SK-N-MC (cell line): Measurements from ENCODE around the gene CCNG2.

Source experiments
- DNase-seq: peaks from one replicate; pipeline ENCODE4 v3.0.0-alpha.2; 2011; ENCODE audit warnings: low read depth, low spot score
- H3K27ac ChIP-seq: fragments of 200-600 bp; sonication (generic); 2 replicates; pipeline ENCODE4 v1.5.1; 2016; ENCODE audit warnings: mixed run types
- H3K36me3 ChIP-seq: fragments of 200-600 bp; sonication (generic); 2 replicates; pipeline ENCODE4 v1.6.1; 2017; ENCODE audit warnings: antibody characterized with exemption, low read length, mixed read lengths; ENCODE audit not compliant: insufficient read depth
- H3K4me3 ChIP-seq: fragments of 200-600 bp; sonication (generic); 2 replicates; pipeline ENCODE4 v1.5.1; 2016
- H3K9ac ChIP-seq: fragments of 200-600 bp; sonication (generic); 2 replicates; pipeline ENCODE4 v1.8.0; 2017; ENCODE audit warnings: mixed run types, mixed read lengths; ENCODE audit not compliant: insufficient read length
- H3K9me3 ChIP-seq: fragments of 200-600 bp; sonication (generic); 2 replicates; pipeline ENCODE4 v1.6.1; 2017; ENCODE audit warnings: low read depth, mild to moderate bottlenecking, antibody characterized with exemption, low read length, moderate library complexity, mixed read lengths
- EZH2 ChIP-seq: fragments of 200-600 bp; sonication (generic); IDR thresholded peaks from one replicate; pipeline ENCODE4 v1.6.1; 2017; ENCODE audit warnings: antibody characterized with exemption
- FOXP2 ChIP-seq: optimal IDR thresholded peaks from 2 replicates; pipeline ENCODE3; 2011; ENCODE audit warnings: mild to moderate bottlenecking, moderate library complexity; ENCODE audit not compliant: insufficient read depth; ENCODE audit errors: extremely low read length, control extremely low read depth
- POLR2AphosphoS5 ChIP-seq: IDR thresholded peaks from 2 replicates; pipeline ENCODE4 v1.6.1; 2012; ENCODE audit warnings: mild to moderate bottlenecking, low read depth, low read length, borderline replicate concordance

The CCNG2 gene

GRCh38 chr4:77178560-77178959 is 21.6 kb downstream of the CCNG2 start:
- Histone ChIP-seq H3K36me3 (no peaks in the 10 kb centered on the region), H3K9ac (no peak overlapping the region), H3K4me3 (no peak overlapping the region), H3K27ac (no peak overlapping the region), H3K9me3 (no peaks in the 10 kb centered on the region)
- TF ChIP-seq EZH2 (no peak), POLR2AphosphoS5 (no peak), FOXP2 (no peak)
- DNase-seq = no peak

- H3K4me3 ChIP-seq = no peak overlapping the region
- DNase-seq = no peak
- H3K36me3 ChIP-seq = no peaks in the 10 kb centered on the region
- TF ChIP-seq FOXP2 (no peak), POLR2AphosphoS5 (no peak), EZH2 (no peak)
- no peaks in the 10 kb centered on the region for H3K9me3 ChIP-seq
- H3K27ac ChIP-seq = no peak overlapping the region
- H3K9ac ChIP-seq = no peak overlapping the region
Measured at GRCh38 chr4:77179519-77179918, 22.5 kb downstream of the CCNG2 start.

GRCh38 chr4:77181720-77182119 is 24.7 kb downstream of the CCNG2 start:
- no peak overlapping the region for H3K27ac ChIP-seq
- no peak for DNase-seq
- no peak overlapping the region for H3K9ac ChIP-seq
- H3K36me3 ChIP-seq = no peaks in the 10 kb centered on the region
- H3K9me3 ChIP-seq = no peaks in the 10 kb centered on the region
- H3K4me3 ChIP-seq = no peak overlapping the region
- no peak for TF ChIP-seq POLR2AphosphoS5
- no peak for TF ChIP-seq EZH2
- TF ChIP-seq FOXP2 = no peak

- TF ChIP-seq EZH2 = no peak
- no peak for TF ChIP-seq POLR2AphosphoS5
- TF ChIP-seq FOXP2 = no peak
- Histone ChIP-seq H3K9ac (no peak overlapping the region), H3K36me3 (no peaks in the 10 kb centered on the region), H3K9me3 (no peaks in the 10 kb centered on the region), H3K4me3 (no peak overlapping the region), H3K27ac (no peak overlapping the region)
- no peak for DNase-seq
Measured at GRCh38 chr4:77183777-77184420, 26.9 kb downstream of the CCNG2 start.

- TF ChIP-seq EZH2 (no peak), FOXP2 (no peak), POLR2AphosphoS5 (no peak)
- H3K36me3 ChIP-seq = no peaks in the 10 kb centered on the region
- no peak overlapping the region for H3K27ac ChIP-seq
- H3K9me3 ChIP-seq = no peaks in the 10 kb centered on the region
- no peak overlapping the region for H3K9ac ChIP-seq
- H3K4me3 ChIP-seq = no peak overlapping the region
- no peak for DNase-seq
Measured at GRCh38 chr4:77184974-77185373, 28.0 kb downstream of the CCNG2 start.

GRCh38 chr4:77185686-77186085 is 28.7 kb downstream of the CCNG2 start:
- Histone ChIP-seq H3K4me3 (no peak overlapping the region), H3K9ac (no peak overlapping the region), H3K27ac (no peak overlapping the region), H3K9me3 (no peaks in the 10 kb centered on the region), H3K36me3 (no peaks in the 10 kb centered on the region)
- no peak for TF ChIP-seq POLR2AphosphoS5
- no peak for TF ChIP-seq EZH2
- no peak for TF ChIP-seq FOXP2
- DNase-seq = no peak

- H3K4me3 ChIP-seq = no peak overlapping the region
- no peaks in the 10 kb centered on the region for H3K36me3 ChIP-seq
- no peak for DNase-seq
- H3K9ac ChIP-seq = no peak overlapping the region
- no peak overlapping the region for H3K27ac ChIP-seq
- TF ChIP-seq FOXP2 (no peak), POLR2AphosphoS5 (no peak), EZH2 (no peak)
- H3K9me3 ChIP-seq = no peaks in the 10 kb centered on the region
Measured at GRCh38 chr4:77187322-77187721, 30.3 kb downstream of the CCNG2 start.

GRCh38 chr4:77188498-77189220 is 31.7 kb downstream of the CCNG2 start:
- H3K27ac ChIP-seq = no peak overlapping the region
- H3K36me3 ChIP-seq = no peaks in the 10 kb centered on the region
- no peak for TF ChIP-seq POLR2AphosphoS5
- no peak for DNase-seq
- H3K9ac ChIP-seq = no peak overlapping the region
- no peaks in the 10 kb centered on the region for H3K9me3 ChIP-seq
- no peak overlapping the region for H3K4me3 ChIP-seq
